SK-N-SH (cell line): Measurements from ENCODE around the gene RAC2. TPM values are rescaled to one million over a fixed set of nuclear protein-coding genes. Genes with fewer than 3 reads are reported as not detected.

Experiments
- CTCF ChIA-PET: fragments of 300-600, 350-600 bp; formaldehyde crosslinking; extraction: SDS; loops from one replicate; lab custom pipeline; 2021; lab: Yijun Ruan, JAX
- POLR2A ChIA-PET: fragments of 350-600 bp; sonication (Branson Sonifier 250); formaldehyde crosslinking; extraction: SDS; loops from one replicate; lab custom pipeline; 2020; ENCODE audit warnings: antibody characterized with exemption, inconsistent platforms; lab: Yijun Ruan, JAX
- DNase-seq: peaks from one replicate; pipeline ENCODE4 v3.0.0; 2012
- H2AFZ ChIP-seq: fragments of 200-600 bp; sonication (generic); 2 replicates; pipeline ENCODE4 v1.8.1; 2016; ENCODE audit warnings: antibody characterized with exemption, mild to moderate bottlenecking, low read depth
- H3F3A ChIP-seq: fragments of 200-600 bp; sonication (generic); replicated peaks from 2 replicates; pipeline ENCODE3; 2016; ENCODE audit warnings: antibody characterized with exemption, mild to moderate bottlenecking; ENCODE audit not compliant: insufficient read depth
- H3K27ac ChIP-seq, 2 experiments: fragments of 200-500 bp in 1 of 2; fragments of 200-600 bp in 1 of 2; sonication (Bioruptor generic) in 1 of 2; sonication (generic), shearing (Covaris generic) in 1 of 2; 2 replicates each; pipeline versions ENCODE4 v1.5.1 to v1.6.1; 2014 to 2016; ENCODE audit warnings: low read depth in 2 of 2, inconsistent platforms in 1 of 2, low read length in 1 of 2, mild to moderate bottlenecking in 1 of 2, mixed read lengths in 1 of 2
- H3K27me3 ChIP-seq: fragments of 200-600 bp; sonication (generic), shearing (Covaris generic); 2 replicates; pipeline ENCODE4 v1.6.1; 2016; ENCODE audit warnings: mixed run types; ENCODE audit not compliant: insufficient read depth
- H3K36me3 ChIP-seq, 2 experiments: fragments of 200-500 bp in 1 of 2; fragments of 200-600 bp in 1 of 2; sonication (Bioruptor generic) in 1 of 2; sonication (generic) in 1 of 2; replicated peaks in 1 of 2; 2 replicates each; pipeline versions ENCODE3 to v1.5.1; 2014 to 2016; ENCODE audit warnings: low read length in 1 of 2, mild to moderate bottlenecking in 1 of 2; ENCODE audit not compliant: insufficient read depth in 2 of 2, control insufficient read depth in 1 of 2
- H3K4me1 ChIP-seq, 2 experiments: fragments of 200-500 bp in 1 of 2; fragments of 200-600 bp in 1 of 2; sonication (Bioruptor generic) in 1 of 2; sonication (generic), shearing (Covaris generic) in 1 of 2; 2 replicates each; pipeline versions ENCODE4 v1.5.1 to v1.6.1; 2014 to 2016; ENCODE audit warnings: low read depth in 1 of 2, low read length in 1 of 2, mixed run types in 1 of 2; ENCODE audit not compliant: insufficient read depth in 2 of 2, control insufficient read depth in 1 of 2
- H3K4me2 ChIP-seq: fragments of 200-600 bp; sonication (generic), shearing (Covaris generic); 2 replicates; pipeline ENCODE4 v1.6.1; 2017; ENCODE audit warnings: mixed run types
- H3K4me3 ChIP-seq, 2 experiments: fragments of 200-500 bp in 1 of 2; fragments of 200-600 bp in 1 of 2; sonication (Bioruptor generic) in 1 of 2; sonication (generic), shearing (Covaris generic) in 1 of 2; 2 replicates each; pipeline versions ENCODE4 v1.5.1 to v1.8.1; 2014 to 2016; ENCODE audit warnings: low read depth in 2 of 2, inconsistent platforms in 1 of 2, low read length in 1 of 2, mild to moderate bottlenecking in 1 of 2, mixed read lengths in 1 of 2, moderate library complexity in 1 of 2
- H3K79me2 ChIP-seq: fragments of 200-600 bp; sonication (generic); 2 replicates; pipeline ENCODE4 v1.8.1; 2017; ENCODE audit warnings: mild to moderate bottlenecking; ENCODE audit not compliant: insufficient read depth
- H3K9ac ChIP-seq: fragments of 200-600 bp; sonication (generic); 2 replicates; pipeline ENCODE4 v1.6.1; 2017; ENCODE audit warnings: mixed run types
- H3K9me2 ChIP-seq: fragments of 200-600 bp; sonication (generic); 2 replicates; pipeline ENCODE4 v1.6.1; 2017; ENCODE audit warnings: mixed run types
- H3K9me3 ChIP-seq: fragments of 200-600 bp; sonication (generic); 2 replicates; pipeline ENCODE4 v1.6.1; 2017; ENCODE audit warnings: mixed run types, mild to moderate bottlenecking, moderate library complexity
- H4K20me1 ChIP-seq: fragments of 200-600 bp; sonication (generic); 2 replicates; pipeline ENCODE4 v1.6.1; 2017; ENCODE audit warnings: mild to moderate bottlenecking, mixed run types; ENCODE audit not compliant: insufficient read depth
- CTCF ChIP-seq: fragments of 200-600 bp; sonication (generic); IDR thresholded peaks from 2 replicates; pipeline ENCODE4 v1.6.1; 2017; ENCODE audit warnings: antibody characterized with exemption, mild to moderate bottlenecking, moderate library complexity
- FOSL2 ChIP-seq: IDR thresholded peaks from 2 replicates; pipeline ENCODE4 v1.4.0; 2012; ENCODE audit warnings: low read depth, mild to moderate bottlenecking, moderate library complexity, borderline replicate concordance
- FOXJ3 ChIP-seq: sonication (generic); formaldehyde crosslinking; IDR thresholded peaks from 2 replicates; pipeline ENCODE4 v1.5.1; 2020; ENCODE audit warnings: mild to moderate bottlenecking, missing genetic modification reagents
- GABPA ChIP-seq: IDR thresholded peaks from 2 replicates; pipeline ENCODE4 v1.4.0; 2012; ENCODE audit warnings: low read depth, mild to moderate bottlenecking
- GATA2 ChIP-seq: sonication (generic); formaldehyde crosslinking; IDR thresholded peaks from 2 replicates; pipeline ENCODE4 v1.5.0; 2020; ENCODE audit warnings: mild to moderate bottlenecking, missing genetic modification reagents
- IRF3 ChIP-seq: fragments of 150-350 bp; IDR thresholded peaks from 2 replicates; pipeline ENCODE4 v1.6.1; 2016; ENCODE audit warnings: mild to moderate bottlenecking, low read depth, low read length
- JUND ChIP-seq: IDR thresholded peaks from 2 replicates; pipeline ENCODE4 v1.4.0; 2012
- MAX ChIP-seq: IDR thresholded peaks from 2 replicates; pipeline ENCODE4 v1.4.0; 2012; ENCODE audit warnings: low read depth
- MEF2A ChIP-seq: IDR thresholded peaks from 2 replicates; pipeline ENCODE4 v1.4.0; 2012; ENCODE audit warnings: low read depth, borderline replicate concordance
- MXI1 ChIP-seq: IDR thresholded peaks from 2 replicates; pipeline ENCODE4 v1.6.1; 2012; ENCODE audit warnings: mild to moderate bottlenecking, low read depth, low read length, improper control_type of control experiment
- NRF1 ChIP-seq: IDR thresholded peaks from 2 replicates; pipeline ENCODE4 v1.6.1; 2012; ENCODE audit warnings: low read depth, mild to moderate bottlenecking, low read length
- PBX3 ChIP-seq: IDR thresholded peaks from 2 replicates; pipeline ENCODE4; 2012
- RAD21 ChIP-seq: IDR thresholded peaks from 2 replicates; pipeline ENCODE4 v1.6.1; 2012; ENCODE audit warnings: mild to moderate bottlenecking, low read length
- RCOR1 ChIP-seq: fragments of 150-350 bp; IDR thresholded peaks from 2 replicates; pipeline ENCODE4 v1.6.1; 2017; ENCODE audit warnings: antibody characterized with exemption, low read length
- REST ChIP-seq: IDR thresholded peaks from 2 replicates; pipeline ENCODE4 v1.6.1; 2012; ENCODE audit warnings: mild to moderate bottlenecking, low read depth, low read length, moderate library complexity
- RFX5 ChIP-seq: IDR thresholded peaks from 2 replicates; pipeline ENCODE4 v1.6.1; 2012; ENCODE audit warnings: mild to moderate bottlenecking, improper control_type of control experiment, low read length
- RXRA ChIP-seq: IDR thresholded peaks from 2 replicates; pipeline ENCODE4 v1.4.0; 2012; ENCODE audit warnings: low read depth, mild to moderate bottlenecking, borderline replicate concordance
- TEAD4 ChIP-seq: IDR thresholded peaks from 2 replicates; pipeline ENCODE4 v1.4.0; 2012; ENCODE audit warnings: mild to moderate bottlenecking, borderline replicate concordance; ENCODE audit not compliant: insufficient read depth
- USF1 ChIP-seq: IDR thresholded peaks from 2 replicates; pipeline ENCODE4 v1.4.0; 2012; ENCODE audit warnings: low read depth, borderline replicate concordance
- YY1 ChIP-seq: IDR thresholded peaks from 2 replicates; pipeline ENCODE4 v1.4.0; 2012; ENCODE audit warnings: low read depth, mild to moderate bottlenecking
- WGBS: methylation state at CpG from one replicate; pipeline ENCODE4 v1.1.6; 2017; ENCODE audit warnings: low lambda C conversion rate; 5-methylcytosine and 5-hydroxymethylcytosine counted together
- polyA plus RNA-seq, 3 experiments: library from polyadenylated mRNA; depleted of rRNA; stranded (reverse); fragments of >200 nt; gene quantifications; 2 replicates each; pipeline ENCODE4 v1.2.3, GENCODE V29; 2012

Gene RAC2
- polyA plus RNA-seq, 1 of the 3 experiments (the other 2 are of a cell fraction): 29.9 TPM

- Histone ChIP-seq H2AFZ (no peak overlapping the region), H3K9me2 (no peaks in the 10 kb centered on the region), H3K27ac (no peak overlapping the region), H3K9ac (no peak overlapping the region), H3K4me2 (no peak overlapping the region), H3F3A (peaks cover 27% of the 10 kb centered on the region), H3K4me1 (0 out of 4 replicates have a peak, but pooled peaks cover 0 to 6% of the 10 kb centered on the region in 2 experiments), H3K27me3 (no peaks in the 10 kb centered on the region), H3K36me3 (no peaks in the 10 kb centered on the region), H3K9me3 (no peaks in the 10 kb centered on the region), H3K79me2 (no peaks in the 10 kb centered on the region), H4K20me1 (no peaks in the 10 kb centered on the region), H3K4me3 (no peak overlapping the region)
- WGBS: 86% methylated on average over 8 of the region's 8 CpGs
- POLR2A ChIA-PET: no interaction called here
- DNase-seq: no peak
- TF ChIP-seq TEAD4 (no peak), GATA2 (CRISPR knock-in tag) (no peak), FOXJ3 (CRISPR knock-in tag) (no peak), FOSL2 (no peak), YY1 (no peak), RXRA (no peak), CTCF (no peak), PBX3 (no peak), GABPA (no peak), MEF2A (no peak), RFX5 (no peak), JUND (no peak), RAD21 (no peak), REST (no peak), MXI1 (no peak), MAX (no peak), RCOR1 (no peak), NRF1 (no peak), IRF3 (no peak), USF1 (no peak)
- CTCF ChIA-PET: interaction anchor here (1.0 to 7.3 kb wide), 2 partner anchors 14 to 33 kb away, joined by 3 to 55 read pairs; no protein-coding TSS in a partner anchor
These were observed 29.8 kb upstream of the RAC2 start for GRCh38 chr22:37273846-37274225.
